Measurements from ENCODE around the gene SLC25A39. TPM values are rescaled to one million over a fixed set of nuclear protein-coding genes. Genes with fewer than 3 reads are reported as not detected.

The SLC25A39 gene
- polyA plus RNA-seq, 1 of the 3 experiments (the other 2 are of a cell fraction): 131 TPM

DNA sequence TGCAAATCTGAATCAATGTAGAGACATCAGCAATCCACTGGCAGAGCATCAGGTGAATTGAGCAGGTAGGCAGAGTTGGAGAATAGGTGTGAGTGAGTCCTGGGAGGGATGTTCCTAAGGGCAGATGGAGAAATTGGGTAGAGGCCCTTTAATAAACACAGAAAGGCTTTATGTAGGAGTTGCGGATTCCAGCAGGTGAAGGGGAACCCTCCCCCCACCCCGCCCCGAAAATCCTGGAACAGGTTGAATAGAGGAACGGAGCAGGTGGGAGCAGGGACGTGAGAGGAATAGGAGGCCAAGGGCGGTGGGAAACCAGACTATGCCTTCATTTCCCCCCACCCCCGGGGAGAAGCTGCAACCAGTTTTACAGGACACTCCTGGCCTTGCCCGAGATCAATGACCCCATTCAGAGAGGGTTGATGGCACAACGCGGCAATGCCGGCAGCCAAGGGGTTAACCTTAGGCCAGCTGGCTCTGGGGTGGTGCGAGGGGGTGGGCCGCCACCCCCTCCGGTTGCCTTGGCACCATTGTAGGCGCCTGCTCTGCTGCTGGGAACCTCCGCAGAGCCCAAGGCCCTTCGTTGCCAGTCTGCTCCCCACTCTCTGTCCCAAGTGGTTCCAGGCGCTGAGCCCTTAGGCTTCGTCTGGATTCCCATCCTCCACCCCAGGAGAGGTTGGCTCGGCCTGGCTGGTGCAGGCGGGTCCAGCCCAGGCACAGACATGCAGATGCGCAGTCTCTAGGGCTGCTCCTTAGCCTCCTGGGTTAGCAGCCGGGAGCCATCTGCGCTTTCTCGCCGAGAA lies 17.0 kb downstream of the SLC25A39 start:
- peak overlapping the region; percentile 80 for H3K4me2 ChIP-seq
- H3F3A ChIP-seq (replicated peaks; ENCODE audit: insufficient read depth): no peaks in the 10 kb centered on the region
- H2AFZ ChIP-seq (ENCODE audit: low read depth): 0 out of 2 replicates have a peak overlapping the region, but pooled peaks have one; percentile 41
- POLR2A ChIA-PET: interaction anchor here (1.0 to 4.4 kb wide), 9 partner anchors 12 to 121 kb away, joined by 3 to 34 read pairs (median 4); partner anchors contain the start of genes SLC25A39 and TMUB2
- CTCF ChIA-PET: interaction anchor here (0.7 to 5.7 kb wide), 3 partner anchors 14 to 87 kb away, joined by 3 to 37 read pairs (median 9); partner anchors contain the start of gene UBTF
- WGBS (ENCODE audit: low lambda C conversion rate): 3% methylated on average over 15 of the region's 26 CpGs
- H3K27ac ChIP-seq (ENCODE audit: low read depth in 2 of 2, low read length in 1 of 2): peak overlapping the region; percentile 22 to 92; a peak in 3 of 4 replicates
- H3K4me1 ChIP-seq (ENCODE audit: control insufficient read depth in 1 of 2, insufficient read depth in 2 of 2, low read depth in 1 of 2, low read length in 1 of 2): peaks cover 0 to 31% of the 10 kb centered on the region in 2 experiments; a peak in 1 of 4 replicates
- H3K4me3 ChIP-seq (ENCODE audit: low read depth in 2 of 2, low read length in 1 of 2): peak overlapping the region; percentile 52 to 60
- no peaks in the 10 kb centered on the region for H3K36me3 ChIP-seq (replicated peaks in 1 of 2; ENCODE audit: control insufficient read depth in 1 of 2, insufficient read depth in 2 of 2, low read length in 1 of 2)
- H3K9ac ChIP-seq: no peak overlapping the region
- no peaks in the 10 kb centered on the region for H4K20me1 ChIP-seq (ENCODE audit: insufficient read depth)
- H3K9me2 ChIP-seq: no peaks in the 10 kb centered on the region
- DNase-seq: peak; percentile 89
- no peaks in the 10 kb centered on the region for H3K79me2 ChIP-seq (ENCODE audit: insufficient read depth)
- H3K27me3 ChIP-seq (ENCODE audit: insufficient read depth): no peaks in the 10 kb centered on the region
- no peaks in the 10 kb centered on the region for H3K9me3 ChIP-seq
- TF ChIP-seq YY1 (IDR thresholded peaks at IDR 0.05; ENCODE audit: low read depth): no peak
- TF ChIP-seq PBX3 (IDR thresholded peaks at IDR 0.05): no peak
- TF ChIP-seq, protein P1, sequence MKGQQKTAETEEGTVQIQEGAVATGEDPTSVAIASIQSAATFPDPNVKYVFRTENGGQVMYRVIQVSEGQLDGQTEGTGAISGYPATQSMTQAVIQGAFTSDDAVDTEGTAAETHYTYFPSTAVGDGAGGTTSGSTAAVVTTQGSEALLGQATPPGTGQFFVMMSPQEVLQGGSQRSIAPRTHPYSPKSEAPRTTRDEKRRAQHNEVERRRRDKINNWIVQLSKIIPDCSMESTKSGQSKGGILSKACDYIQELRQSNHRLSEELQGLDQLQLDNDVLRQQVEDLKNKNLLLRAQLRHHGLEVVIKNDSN (IDR thresholded peaks at IDR 0.05; ENCODE audit: borderline replicate concordance, low read depth): no peak
- no peak for TF ChIP-seq GABPA (IDR thresholded peaks at IDR 0.05; ENCODE audit: low read depth)
- TF ChIP-seq RCOR1 (IDR thresholded peaks at IDR 0.05; ENCODE audit: low read length): peak; percentile 54; the same call in 1 of the 2 replicates
- TF ChIP-seq RAD21 (IDR thresholded peaks at IDR 0.05; ENCODE audit: low read length): peak; percentile 23
- TF ChIP-seq MXI1 (IDR thresholded peaks at IDR 0.05; ENCODE audit: low read depth, low read length): peak; percentile 44; the same call in 1 of the 2 replicates
- TF ChIP-seq, protein P2, sequence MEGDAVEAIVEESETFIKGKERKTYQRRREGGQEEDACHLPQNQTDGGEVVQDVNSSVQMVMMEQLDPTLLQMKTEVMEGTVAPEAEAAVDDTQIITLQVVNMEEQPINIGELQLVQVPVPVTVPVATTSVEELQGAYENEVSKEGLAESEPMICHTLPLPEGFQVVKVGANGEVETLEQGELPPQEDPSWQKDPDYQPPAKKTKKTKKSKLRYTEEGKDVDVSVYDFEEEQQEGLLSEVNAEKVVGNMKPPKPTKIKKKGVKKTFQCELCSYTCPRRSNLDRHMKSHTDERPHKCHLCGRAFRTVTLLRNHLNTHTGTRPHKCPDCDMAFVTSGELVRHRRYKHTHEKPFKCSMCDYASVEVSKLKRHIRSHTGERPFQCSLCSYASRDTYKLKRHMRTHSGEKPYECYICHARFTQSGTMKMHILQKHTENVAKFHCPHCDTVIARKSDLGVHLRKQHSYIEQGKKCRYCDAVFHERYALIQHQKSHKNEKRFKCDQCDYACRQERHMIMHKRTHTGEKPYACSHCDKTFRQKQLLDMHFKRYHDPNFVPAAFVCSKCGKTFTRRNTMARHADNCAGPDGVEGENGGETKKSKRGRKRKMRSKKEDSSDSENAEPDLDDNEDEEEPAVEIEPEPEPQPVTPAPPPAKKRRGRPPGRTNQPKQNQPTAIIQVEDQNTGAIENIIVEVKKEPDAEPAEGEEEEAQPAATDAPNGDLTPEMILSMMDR (IDR thresholded peaks at IDR 0.05): no peak
- TF ChIP-seq, protein P3, sequence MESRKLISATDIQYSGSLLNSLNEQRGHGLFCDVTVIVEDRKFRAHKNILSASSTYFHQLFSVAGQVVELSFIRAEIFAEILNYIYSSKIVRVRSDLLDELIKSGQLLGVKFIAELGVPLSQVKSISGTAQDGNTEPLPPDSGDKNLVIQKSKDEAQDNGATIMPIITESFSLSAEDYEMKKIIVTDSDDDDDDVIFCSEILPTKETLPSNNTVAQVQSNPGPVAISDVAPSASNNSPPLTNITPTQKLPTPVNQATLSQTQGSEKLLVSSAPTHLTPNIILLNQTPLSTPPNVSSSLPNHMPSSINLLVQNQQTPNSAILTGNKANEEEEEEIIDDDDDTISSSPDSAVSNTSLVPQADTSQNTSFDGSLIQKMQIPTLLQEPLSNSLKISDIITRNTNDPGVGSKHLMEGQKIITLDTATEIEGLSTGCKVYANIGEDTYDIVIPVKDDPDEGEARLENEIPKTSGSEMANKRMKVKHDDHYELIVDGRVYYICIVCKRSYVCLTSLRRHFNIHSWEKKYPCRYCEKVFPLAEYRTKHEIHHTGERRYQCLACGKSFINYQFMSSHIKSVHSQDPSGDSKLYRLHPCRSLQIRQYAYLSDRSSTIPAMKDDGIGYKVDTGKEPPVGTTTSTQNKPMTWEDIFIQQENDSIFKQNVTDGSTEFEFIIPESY (IDR thresholded peaks at IDR 0.05; ENCODE audit: borderline replicate concordance, low read depth): no peak
- TF ChIP-seq TAF1 (IDR thresholded peaks at IDR 0.05; ENCODE audit: borderline replicate concordance, low read depth, low read length): no peak
- TF ChIP-seq POLR2AphosphoS5 (IDR thresholded peaks at IDR 0.05; ENCODE audit: low read depth, low read length): no peak
- TF ChIP-seq TCF12 (IDR thresholded peaks at IDR 0.05): peak; percentile 13; the same call in 1 of the 2 replicates
- no peak for TF ChIP-seq RFX5 (IDR thresholded peaks at IDR 0.05; ENCODE audit: low read length)
- TF ChIP-seq EZH2phosphoT487 (IDR thresholded peaks at IDR 0.05; ENCODE audit: borderline replicate concordance, low read depth): no peak
- no peak for TF ChIP-seq TEAD4 (IDR thresholded peaks at IDR 0.05; ENCODE audit: borderline replicate concordance, insufficient read depth)
- no peak for TF ChIP-seq FOXM1 (IDR thresholded peaks at IDR 0.05; ENCODE audit: low read depth)
- TF ChIP-seq SMC3 (IDR thresholded peaks at IDR 0.05; ENCODE audit: low read depth, low read length): peak; percentile 22; the same call in 1 of the 2 replicates
- TF ChIP-seq, protein P4, sequence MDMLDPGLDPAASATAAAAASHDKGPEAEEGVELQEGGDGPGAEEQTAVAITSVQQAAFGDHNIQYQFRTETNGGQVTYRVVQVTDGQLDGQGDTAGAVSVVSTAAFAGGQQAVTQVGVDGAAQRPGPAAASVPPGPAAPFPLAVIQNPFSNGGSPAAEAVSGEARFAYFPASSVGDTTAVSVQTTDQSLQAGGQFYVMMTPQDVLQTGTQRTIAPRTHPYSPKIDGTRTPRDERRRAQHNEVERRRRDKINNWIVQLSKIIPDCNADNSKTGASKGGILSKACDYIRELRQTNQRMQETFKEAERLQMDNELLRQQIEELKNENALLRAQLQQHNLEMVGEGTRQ (IDR thresholded peaks at IDR 0.05; ENCODE audit: borderline replicate concordance, low read depth, low read length): no peak
- peak; percentile 52; the same call in 1 of the 2 replicates for TF ChIP-seq MAX (IDR thresholded peaks at IDR 0.05; ENCODE audit: low read depth)
- no peak for TF ChIP-seq JUND (IDR thresholded peaks at IDR 0.05)
- 0 out of 2 replicates have a peak, but pooled peaks have one; percentile 41 for TF ChIP-seq NRF1 (IDR thresholded peaks at IDR 0.05; ENCODE audit: low read depth, low read length)
- TF ChIP-seq NFIC (IDR thresholded peaks at IDR 0.05; ENCODE audit: borderline replicate concordance): no peak
- peak; percentile 85 for TF ChIP-seq CHD2 (IDR thresholded peaks at IDR 0.05; ENCODE audit: low read length, partially characterized antibody)

All from SK-N-SH (cell line).